Breast epithelium (tissue), 4 donors: ENCODE results near the gene ANKS1B. TPM values are rescaled to one million over a fixed set of nuclear protein-coding genes. Genes with fewer than 3 reads are reported as not detected.

Source experiments
- DNase-seq, 2 donors: peaks; one replicate each; pipeline ENCODE4 v3.0.0-alpha.2; 2019; ENCODE audit warnings: low spot score in 2 of 2
- H3K27ac ChIP-seq, 2 donors: fragments of 200-600 bp; sonication (generic) in 1 of 2; one replicate each; pipeline ENCODE4 v1.5.1; 2016 to 2019; ENCODE audit warnings: mild to moderate bottlenecking in 1 of 2
- H3K27me3 ChIP-seq, 2 donors: fragments of 200-600 bp; sonication (generic) in 1 of 2; one replicate each; pipeline versions ENCODE4 v1.5.1 to v1.6.0; 2017 to 2019; ENCODE audit warnings: control low read depth in 1 of 2, mild to moderate bottlenecking in 1 of 2
- H3K36me3 ChIP-seq: fragments of 200-600 bp; one replicate; pipeline ENCODE4 v1.5.1; 2019
- H3K4me1 ChIP-seq, 2 donors: fragments of 200-600 bp; sonication (generic); one replicate each; pipeline ENCODE4 v1.5.1; 2016 to 2019; ENCODE audit warnings: control low read depth in 1 of 2
- H3K4me3 ChIP-seq, 3 donors: fragments of 200-600 bp; sonication (generic); 1 replicate in 2 of 3; 2 replicates in 1 of 3; pipeline ENCODE4 v1.5.1; 2016 to 2019; ENCODE audit warnings: mild to moderate bottlenecking in 3 of 3, moderate library complexity in 2 of 3
- H3K9me3 ChIP-seq, 2 donors: fragments of 200-600 bp; sonication (generic) in 1 of 2; one replicate each; pipeline ENCODE4 v1.5.1; 2016 to 2019; ENCODE audit warnings: control low read depth in 1 of 2
- POLR2A ChIP-seq: fragments of 450-650 bp; IDR thresholded peaks from one replicate; pipeline ENCODE4 v1.6.1; 2016; ENCODE audit warnings: antibody characterized with exemption, mild to moderate bottlenecking, moderate library complexity
- POLR2AphosphoS5 ChIP-seq, 3 donors: sonication (generic); formaldehyde crosslinking; IDR thresholded peaks; one replicate each; pipeline ENCODE4 v1.6.1; 2017; ENCODE audit warnings: antibody characterized with exemption in 3 of 3
- intact Hi-C: fragments of 100-400 bp; cut with DNase I; formaldehyde crosslinking; loops from one replicate; pipeline ENCODE4 v1.15.1; 2023; ENCODE audit warnings: low total_unique reads
- total RNA-seq, 3 donors: library from RNA; depleted of rRNA; stranded (reverse); fragments of >200 nt; gene quantifications; one replicate each; pipeline ENCODE4 v1.1.0, GENCODE V29; 2016
- TF ChIP-seq, protein P1 (sequence below), 3 donors: fragments of 450-650 bp; IDR thresholded peaks; one replicate each; pipeline ENCODE4 v1.5.1; 2016 to 2017; ENCODE audit warnings: antibody characterized with exemption in 3 of 3, mild to moderate bottlenecking in 3 of 3, moderate library complexity in 3 of 3

Gene ANKS1B
- total RNA-seq, 3 donors from 2014 or later, result 16.6 to 115 (median 32.4) TPM

- Histone ChIP-seq H3K4me1 (no peaks in the 10 kb centered on the region), H3K27me3 (no peaks in the 10 kb centered on the region), H3K27ac (no peak overlapping the region), H3K4me3 (no peak overlapping the region), H3K9me3 (no peaks in the 10 kb centered on the region), H3K36me3 (no peaks in the 10 kb centered on the region)
- intact Hi-C loops, result no loop called here
- no peak for DNase-seq
- TF ChIP-seq, protein P1, sequence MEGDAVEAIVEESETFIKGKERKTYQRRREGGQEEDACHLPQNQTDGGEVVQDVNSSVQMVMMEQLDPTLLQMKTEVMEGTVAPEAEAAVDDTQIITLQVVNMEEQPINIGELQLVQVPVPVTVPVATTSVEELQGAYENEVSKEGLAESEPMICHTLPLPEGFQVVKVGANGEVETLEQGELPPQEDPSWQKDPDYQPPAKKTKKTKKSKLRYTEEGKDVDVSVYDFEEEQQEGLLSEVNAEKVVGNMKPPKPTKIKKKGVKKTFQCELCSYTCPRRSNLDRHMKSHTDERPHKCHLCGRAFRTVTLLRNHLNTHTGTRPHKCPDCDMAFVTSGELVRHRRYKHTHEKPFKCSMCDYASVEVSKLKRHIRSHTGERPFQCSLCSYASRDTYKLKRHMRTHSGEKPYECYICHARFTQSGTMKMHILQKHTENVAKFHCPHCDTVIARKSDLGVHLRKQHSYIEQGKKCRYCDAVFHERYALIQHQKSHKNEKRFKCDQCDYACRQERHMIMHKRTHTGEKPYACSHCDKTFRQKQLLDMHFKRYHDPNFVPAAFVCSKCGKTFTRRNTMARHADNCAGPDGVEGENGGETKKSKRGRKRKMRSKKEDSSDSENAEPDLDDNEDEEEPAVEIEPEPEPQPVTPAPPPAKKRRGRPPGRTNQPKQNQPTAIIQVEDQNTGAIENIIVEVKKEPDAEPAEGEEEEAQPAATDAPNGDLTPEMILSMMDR (IDR thresholded peaks at IDR 0.05), result no peak
- TF ChIP-seq POLR2AphosphoS5 (IDR thresholded peaks at IDR 0.05), result no peak
- TF ChIP-seq POLR2A, result no peak
These were observed 548.2 kb downstream of the ANKS1B start for GRCh38 chr12:99436584-99436983.

GRCh38 chr12:99435095-99435791 lies 549.5 kb downstream of the ANKS1B start:
- Histone ChIP-seq H3K9me3 (no peaks in the 10 kb centered on the region), H3K4me1 (no peaks in the 10 kb centered on the region), H3K27ac (no peak overlapping the region), H3K4me3 (no peak overlapping the region), H3K27me3 (no peaks in the 10 kb centered on the region), H3K36me3 (no peaks in the 10 kb centered on the region)
- TF ChIP-seq, protein P1 (IDR thresholded peaks at IDR 0.05), result no peak
- no peak for TF ChIP-seq POLR2A
- no peak for TF ChIP-seq POLR2AphosphoS5 (IDR thresholded peaks at IDR 0.05)
- DNase-seq, result no peak
- intact Hi-C loops, result no loop called here

- Histone ChIP-seq H3K36me3 (no peaks in the 10 kb centered on the region), H3K9me3 (no peaks in the 10 kb centered on the region), H3K27ac (no peak overlapping the region), H3K4me3 (no peak overlapping the region), H3K4me1 (no peaks in the 10 kb centered on the region), H3K27me3 (no peaks in the 10 kb centered on the region)
- TF ChIP-seq, protein P1 (IDR thresholded peaks at IDR 0.05), result no peak
- TF ChIP-seq POLR2AphosphoS5 (IDR thresholded peaks at IDR 0.05) (no peak), POLR2A (no peak)
- intact Hi-C loops, result no loop called here
- DNase-seq, result no peak
These were observed 551.6 kb downstream of the ANKS1B start for GRCh38 chr12:99433155-99433554.

DNA sequence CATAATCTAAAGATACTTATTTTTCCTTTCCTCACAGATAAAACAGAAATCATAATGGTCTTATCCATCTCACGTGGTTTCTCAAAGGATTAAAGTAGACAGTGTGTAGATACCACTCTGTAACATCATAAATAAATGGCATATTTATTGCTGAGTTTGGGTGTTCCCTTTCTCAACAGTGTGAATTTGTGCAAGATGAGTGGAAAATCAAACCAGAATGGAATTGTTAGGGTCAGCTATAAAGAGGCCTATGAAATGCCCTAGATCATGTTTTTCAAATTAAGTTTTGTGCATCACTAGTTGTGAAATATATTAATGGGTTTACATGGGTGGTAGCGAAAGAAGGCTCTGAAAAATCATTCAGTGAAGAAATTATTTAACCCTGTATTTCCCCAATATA lies 553.5 kb downstream of the ANKS1B start:
- Histone ChIP-seq H3K27me3 (no peaks in the 10 kb centered on the region), H3K9me3 (no peaks in the 10 kb centered on the region), H3K36me3 (no peaks in the 10 kb centered on the region), H3K4me1 (no peaks in the 10 kb centered on the region), H3K27ac (no peak overlapping the region), H3K4me3 (no peak overlapping the region)
- no peak for TF ChIP-seq POLR2AphosphoS5 (IDR thresholded peaks at IDR 0.05)
- TF ChIP-seq POLR2A, result no peak
- TF ChIP-seq, protein P1 (IDR thresholded peaks at IDR 0.05), result no peak
- DNase-seq, result no peak
- intact Hi-C loops, result no loop called here

DNA sequence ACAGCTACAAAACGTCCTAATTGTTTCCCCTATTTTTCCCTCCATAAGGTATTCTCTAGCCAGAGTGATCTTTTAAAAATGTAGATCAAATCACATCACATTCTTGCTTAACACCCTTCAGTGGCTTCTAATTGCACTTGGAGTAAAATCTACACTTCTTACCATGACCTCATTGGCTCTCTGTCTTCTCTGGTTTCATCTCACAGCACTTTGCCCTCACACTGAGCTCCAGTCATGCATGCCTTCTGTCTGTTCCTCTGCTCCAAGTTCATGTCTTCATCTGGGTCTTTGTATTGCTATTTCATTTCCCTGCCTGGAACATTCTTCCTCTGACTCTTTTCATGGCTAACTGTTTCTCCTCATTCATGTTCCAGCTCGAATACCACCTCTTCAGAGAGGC lies 557.6 kb downstream of the ANKS1B start:
- no peaks in the 10 kb centered on the region for H3K27me3 ChIP-seq
- intact Hi-C loops, result no loop called here
- H3K9me3 ChIP-seq, result no peaks in the 10 kb centered on the region
- H3K27ac ChIP-seq, result no peak overlapping the region
- TF ChIP-seq, protein P1 (IDR thresholded peaks at IDR 0.05), result no peak
- TF ChIP-seq POLR2A (no peak), POLR2AphosphoS5 (IDR thresholded peaks at IDR 0.05) (no peak)
- no peaks in the 10 kb centered on the region for H3K36me3 ChIP-seq
- no peak for DNase-seq
- no peak overlapping the region for H3K4me3 ChIP-seq
- H3K4me1 ChIP-seq, result no peaks in the 10 kb centered on the region
